ENCODE data around the gene KIF11. TPM values are rescaled to one million over a fixed set of nuclear protein-coding genes. Genes with fewer than 3 reads are reported as not detected.

Gene KIF11
- total and polyA plus RNA-seq, 4 donors = 1.0 to 7.5 (median 1.2) TPM

- 22 to 45% methylated on average over 4 of the region's 4 CpGs for WGBS, 2 donors
Observed at GRCh38 chr10:92702301-92702916, 109.5 kb downstream of the KIF11 start.

More at GRCh38 chr10:92702301-92702916, 109.5 kb downstream of the KIF11 start:
- TF ChIP-seq, protein P1, sequence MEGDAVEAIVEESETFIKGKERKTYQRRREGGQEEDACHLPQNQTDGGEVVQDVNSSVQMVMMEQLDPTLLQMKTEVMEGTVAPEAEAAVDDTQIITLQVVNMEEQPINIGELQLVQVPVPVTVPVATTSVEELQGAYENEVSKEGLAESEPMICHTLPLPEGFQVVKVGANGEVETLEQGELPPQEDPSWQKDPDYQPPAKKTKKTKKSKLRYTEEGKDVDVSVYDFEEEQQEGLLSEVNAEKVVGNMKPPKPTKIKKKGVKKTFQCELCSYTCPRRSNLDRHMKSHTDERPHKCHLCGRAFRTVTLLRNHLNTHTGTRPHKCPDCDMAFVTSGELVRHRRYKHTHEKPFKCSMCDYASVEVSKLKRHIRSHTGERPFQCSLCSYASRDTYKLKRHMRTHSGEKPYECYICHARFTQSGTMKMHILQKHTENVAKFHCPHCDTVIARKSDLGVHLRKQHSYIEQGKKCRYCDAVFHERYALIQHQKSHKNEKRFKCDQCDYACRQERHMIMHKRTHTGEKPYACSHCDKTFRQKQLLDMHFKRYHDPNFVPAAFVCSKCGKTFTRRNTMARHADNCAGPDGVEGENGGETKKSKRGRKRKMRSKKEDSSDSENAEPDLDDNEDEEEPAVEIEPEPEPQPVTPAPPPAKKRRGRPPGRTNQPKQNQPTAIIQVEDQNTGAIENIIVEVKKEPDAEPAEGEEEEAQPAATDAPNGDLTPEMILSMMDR (IDR thresholded peaks at IDR 0.05; ENCODE audit: control extremely low read depth, extremely low read depth) = no peak
- H3K27me3 ChIP-seq (ENCODE audit: control insufficient read depth in 3 of 3, insufficient read depth in 3 of 3, low read length in 2 of 3) = peaks cover 0 to 32% (median 8%) of the 10 kb centered on the region in 3 donors
- no peak overlapping the region for H3K4me3 ChIP-seq
- no peak overlapping the region for H3K27ac ChIP-seq (ENCODE audit: low read depth in 1 of 2, low read length in 1 of 2)
- ATAC-seq (ENCODE audit: insufficient read depth, low FRiP score) (no peak), DNase-seq (no peak)
- H3K4me1 ChIP-seq (ENCODE audit: control insufficient read depth in 5 of 5, insufficient read depth in 5 of 5, low read length in 5 of 5) = peaks cover 0 to 10% (median 2%) of the 10 kb centered on the region in 5 donors
- H3K36me3 ChIP-seq (ENCODE audit: control insufficient read depth in 4 of 4, insufficient read depth in 4 of 4, low read length in 4 of 4) = no peaks in the 10 kb centered on the region
- no peak overlapping the region for H3K9ac ChIP-seq (ENCODE audit: insufficient read depth in 1 of 2, low read length in 2 of 2)
- H3K9me3 ChIP-seq (ENCODE audit: control insufficient read depth in 4 of 4, insufficient read depth in 3 of 4, low read length in 3 of 4) = no peaks in the 10 kb centered on the region

Small RNA genes within 50 kb of the gene (small RNA-seq; reads per million reads assigned to genes)
- gene RN7SL644P (ENCODE audit: low replicate concordance) = not detected

Other genes starting within 250 kb of the KIF11 start
- gene IDE, start 19.0 kb upstream of the KIF11 start, total RNA-seq = 10 to 100 TPM; 31.6 to 39.2 TPM
- 10 to 100 TPM in 1 of 2 donors, 1 to 10 TPM in 1; 9.1 to 10.4 TPM for gene IDE, start 19.0 kb upstream of the KIF11 start, polyA plus RNA-seq
- gene HHEX, start 96.8 kb downstream of the KIF11 start, total RNA-seq = 10 to 100 TPM; 16.8 to 17.3 TPM
- gene HHEX, start 96.8 kb downstream of the KIF11 start, polyA plus RNA-seq = 10 to 100 TPM; 15.3 to 18.6 TPM